Metanephros (tissue), 2 donors: ENCODE results near the gene CASP6. TPM values are rescaled to one million over a fixed set of nuclear protein-coding genes. Genes with fewer than 3 reads are reported as not detected.

ENCODE experiments used
- small RNA-seq: library from RNA; depleted of rRNA; stranded (forward); fragments of <200 nt; gene quantifications from one replicate; pipeline ENCODE3, GENCODE V24; 2014; ENCODE audit warnings: low replicate concordance
- total RNA-seq: library from RNA; depleted of rRNA; stranded (reverse); fragments of >200 nt; gene quantifications from one replicate; pipeline ENCODE4 v1.2.3, GENCODE V29; 2014

The CASP6 gene
- 23.2 TPM for total RNA-seq

DNA sequence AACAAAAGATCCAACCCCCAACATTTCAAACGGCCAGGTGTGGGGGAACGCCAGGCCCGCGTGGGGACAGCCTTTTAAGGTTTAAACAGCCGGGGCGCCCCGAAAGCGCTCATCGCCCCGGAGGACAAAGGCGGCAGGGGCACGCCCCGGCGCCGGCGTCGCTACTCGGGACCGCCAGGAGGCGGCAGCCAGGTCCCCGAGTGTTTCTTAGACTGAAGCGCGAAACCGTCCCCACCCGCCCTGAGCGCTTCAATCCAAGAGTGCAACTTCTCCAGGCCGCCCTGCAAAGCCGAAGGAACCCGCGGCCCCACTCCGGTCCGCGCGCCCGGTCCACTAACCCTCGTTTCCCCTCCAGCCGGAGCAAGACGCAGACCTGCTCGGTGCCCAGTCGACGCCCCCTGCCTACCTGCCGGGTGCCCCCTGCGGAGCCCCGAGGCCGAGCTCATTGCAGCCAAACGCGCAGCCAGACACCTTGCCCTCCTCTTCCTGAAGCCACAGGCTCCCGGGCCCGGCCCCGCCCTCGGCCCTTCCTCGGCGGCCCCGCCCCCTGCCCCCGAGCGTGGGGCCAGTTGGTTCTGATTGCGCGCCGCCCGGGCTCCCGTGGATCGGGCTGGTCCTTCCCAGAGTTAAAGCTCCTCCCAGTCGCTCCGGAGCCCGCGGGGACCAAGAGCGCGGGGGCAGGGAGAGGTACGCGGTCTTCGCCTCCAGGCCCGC is at the start of gene CASP6:
Gene CASP6, minus strand, starts transcription at position 496 of the 714 bp plus-strand sequence. Its CDS starts 50 bp downstream, at position 446.

DNA sequence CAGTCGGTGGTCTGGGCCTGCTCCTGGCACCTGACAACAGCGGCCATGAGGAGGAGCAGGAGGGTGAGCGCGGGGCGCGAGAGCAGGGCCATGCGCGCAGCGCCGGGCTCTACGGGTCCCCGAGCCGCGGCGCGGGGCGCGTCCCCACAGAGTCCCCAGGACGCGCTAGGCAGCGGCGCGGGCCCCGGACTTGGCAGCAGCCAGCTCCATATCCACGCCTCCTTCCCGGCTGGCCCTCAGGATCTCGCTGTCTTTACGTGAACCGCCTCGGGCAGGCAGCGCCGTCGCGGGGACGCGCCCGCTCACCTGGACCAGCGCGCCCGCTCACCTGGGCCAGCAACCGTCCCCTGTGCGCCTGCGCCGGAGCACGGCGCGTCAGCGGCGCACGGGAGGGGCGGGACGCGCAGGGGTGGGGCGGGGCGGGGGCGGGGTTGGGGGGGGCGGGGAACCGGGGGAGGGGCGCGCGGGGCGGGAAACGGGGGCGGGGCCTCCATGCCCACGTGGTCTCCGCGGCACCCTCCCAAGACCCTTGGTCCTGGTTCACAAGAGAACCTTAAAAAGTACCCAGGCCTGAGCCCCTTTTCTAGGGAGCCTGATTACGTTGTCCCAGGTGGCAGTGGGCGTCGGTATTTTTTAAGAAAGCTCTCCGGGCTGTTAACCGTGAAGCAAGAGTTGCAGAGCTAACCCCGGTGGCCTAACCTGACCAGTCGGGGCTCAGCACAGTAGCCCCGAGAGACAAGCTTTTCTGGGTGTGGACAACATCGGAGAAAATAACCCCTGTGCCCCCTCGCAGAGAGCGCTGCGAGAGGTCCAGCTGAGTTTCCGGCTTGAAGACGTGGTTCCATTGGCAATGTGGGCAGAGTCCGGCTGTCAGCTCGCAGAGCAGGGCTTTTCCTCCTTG is 26.7 kb upstream of the CASP6 start, which contains the start of gene PLA2G12A:
Gene PLA2G12A, minus strand, starts transcription at position 353 of the 901 bp plus-strand sequence. Its CDS starts 261 bp downstream, at position 92.

Small RNA genes lying within 50 kb of the gene (small RNA-seq; reads per million reads assigned to genes)
- not detected for gene HIGD1AP14

Other genes starting within 250 kb of the CASP6 start
- gene MCUB, start 143.2 kb downstream of the CASP6 start, total RNA-seq = 12.3 TPM
- 39.5 TPM for gene PLA2G12A, start 26.6 kb upstream of the CASP6 start, total RNA-seq
- 97.7 TPM for gene CFI, start 98.6 kb upstream of the CASP6 start, total RNA-seq
- gene GAR1, start 112.3 kb upstream of the CASP6 start, total RNA-seq = 12.8 TPM
- gene RRH, start 124.5 kb upstream of the CASP6 start, total RNA-seq = 0.18 TPM
- gene LRIT3, start 144.7 kb upstream of the CASP6 start, total RNA-seq = 0.47 TPM
- gene EGF, start 209.4 kb upstream of the CASP6 start, total RNA-seq = 9.3 TPM